Dermis blood vessel endothelial cell (primary cell): Measurements from ENCODE around the gene NKX2-4. TPM values are rescaled to one million over a fixed set of nuclear protein-coding genes. Genes with fewer than 3 reads are reported as not detected.
A peak's percentile ranks its signal among the peaks of the same experiment; 100 is the strongest.
"Not testable (repeated sequence)": the region's sequence is repeated elsewhere in the genome, so short reads cannot be mapped to it uniquely, and the experiment has no call there.

Experiments
- DNase-seq: peaks from one replicate; pipeline ENCODE4 v3.0.0; 2010
- total RNA-seq: library from RNA; depleted of rRNA; stranded (reverse); fragments of >200 nt; gene quantifications from 2 replicates; pipeline ENCODE4 v1.2.3, GENCODE V29; 2014

Gene NKX2-4
- total RNA-seq, 1 donor from 2014 or later = not detected

DNA sequence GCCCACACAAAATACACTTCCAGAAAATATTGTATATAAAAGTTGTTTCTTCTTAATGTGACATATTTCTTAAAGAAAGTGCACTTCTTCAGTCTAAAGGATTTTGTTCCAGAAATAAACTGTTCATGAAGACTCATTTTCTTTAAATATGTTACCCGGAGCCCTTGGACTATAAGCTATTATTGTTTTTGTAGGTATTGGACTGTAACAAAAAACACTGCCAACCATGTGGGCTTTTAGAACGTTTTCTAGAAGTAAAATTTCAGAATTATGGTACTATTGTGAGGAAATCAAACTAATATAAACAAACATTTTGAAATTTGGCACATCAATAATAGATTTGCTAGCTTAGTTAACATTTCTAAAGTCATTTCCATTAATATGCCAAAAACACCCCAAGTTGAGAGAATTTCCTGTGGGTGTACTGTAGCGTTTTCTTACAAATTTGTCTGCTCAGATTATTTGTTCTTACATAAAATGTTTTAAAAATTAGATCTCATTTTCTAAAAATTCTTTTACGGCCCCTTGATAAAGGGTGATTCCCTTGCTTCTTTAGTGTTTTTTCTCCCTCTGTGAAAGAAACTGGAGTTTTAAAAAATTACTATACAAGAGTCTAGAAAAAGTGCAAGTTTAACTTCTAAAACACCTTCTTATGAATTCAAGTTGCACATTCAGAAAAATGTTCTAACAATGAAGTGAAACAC, 3.4 kb downstream of the NKX2-4 start:
- DNase-seq = no peak

DNA sequence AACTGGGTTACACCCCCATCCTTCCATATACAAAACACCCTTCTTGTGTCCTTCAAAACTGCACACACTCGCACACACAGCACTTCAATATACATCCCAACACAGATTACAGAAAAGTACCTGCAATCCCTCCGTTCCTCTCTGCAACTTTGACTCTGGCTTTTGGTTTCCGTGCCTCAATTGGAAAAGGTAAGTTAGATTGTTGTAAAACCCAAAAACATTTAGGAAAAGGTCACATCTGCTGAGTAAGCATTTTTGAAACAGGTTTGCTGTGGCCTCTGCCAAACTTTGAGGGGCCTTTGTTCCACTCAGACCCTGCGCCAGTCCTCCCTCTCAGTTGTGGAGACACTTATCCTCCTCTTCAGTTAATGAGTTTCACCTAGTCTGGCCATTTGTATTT, 4.2 kb downstream of the NKX2-4 start:
- DNase-seq = no peak

DNA sequence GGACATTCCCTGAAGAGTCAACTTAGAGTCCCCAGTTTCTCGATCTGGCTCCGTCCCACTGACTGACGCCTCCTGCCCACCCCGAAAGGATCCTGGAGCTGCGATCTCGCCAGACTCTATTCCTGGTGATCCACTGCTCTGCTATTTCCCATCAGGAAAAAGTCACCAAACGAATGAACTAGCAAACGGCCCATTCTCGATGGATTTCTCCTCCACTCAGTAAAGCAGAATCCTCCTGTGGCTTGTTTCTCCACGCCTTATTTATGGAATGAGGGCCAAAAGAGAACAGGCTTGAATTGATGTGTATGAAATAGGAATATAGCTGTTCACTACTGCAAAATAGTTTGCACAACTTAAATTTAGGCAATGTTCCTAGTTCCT, 5.4 kb downstream of the NKX2-4 start:
- peak; percentile 17 for DNase-seq

DNA sequence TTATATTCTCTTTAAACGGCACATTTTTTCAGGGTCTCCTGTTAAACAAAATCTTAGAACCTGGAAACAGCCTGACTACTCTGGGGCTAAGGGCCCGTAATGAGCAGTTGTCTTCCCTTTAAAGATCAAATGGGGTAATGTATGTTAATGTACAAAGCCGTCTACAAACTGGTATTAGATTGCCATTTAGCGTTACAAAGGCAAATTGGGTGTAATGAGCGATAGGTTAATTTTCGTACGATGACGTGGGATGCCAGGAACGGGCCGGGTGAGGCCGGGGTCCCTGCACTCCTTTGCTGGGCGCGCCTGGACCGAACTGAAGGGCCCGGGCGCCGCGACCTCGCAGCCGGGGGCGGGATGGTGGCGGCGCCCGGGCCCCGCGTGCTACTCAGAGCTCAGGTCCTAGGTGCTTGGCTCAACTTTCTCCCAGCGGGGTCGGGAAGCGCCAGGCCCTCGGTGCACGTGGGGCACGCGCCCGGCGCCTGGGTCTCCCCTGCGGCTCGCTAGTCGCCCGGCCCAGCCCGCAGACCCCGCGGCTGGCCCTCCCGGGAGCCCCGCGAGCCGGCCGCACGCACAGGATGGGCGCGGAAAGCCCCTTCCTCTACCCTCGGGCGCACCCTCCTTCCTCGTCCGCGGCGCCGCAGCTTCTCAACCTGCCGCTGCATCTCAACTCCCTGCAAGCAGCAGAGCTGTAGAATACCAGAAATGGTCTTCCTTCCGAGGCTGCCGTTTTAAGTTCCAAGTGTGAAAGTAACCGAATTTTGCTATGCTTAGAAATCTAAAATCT, 5.9 kb downstream of the NKX2-4 start:
- peak; percentile 18 for DNase-seq

DNA sequence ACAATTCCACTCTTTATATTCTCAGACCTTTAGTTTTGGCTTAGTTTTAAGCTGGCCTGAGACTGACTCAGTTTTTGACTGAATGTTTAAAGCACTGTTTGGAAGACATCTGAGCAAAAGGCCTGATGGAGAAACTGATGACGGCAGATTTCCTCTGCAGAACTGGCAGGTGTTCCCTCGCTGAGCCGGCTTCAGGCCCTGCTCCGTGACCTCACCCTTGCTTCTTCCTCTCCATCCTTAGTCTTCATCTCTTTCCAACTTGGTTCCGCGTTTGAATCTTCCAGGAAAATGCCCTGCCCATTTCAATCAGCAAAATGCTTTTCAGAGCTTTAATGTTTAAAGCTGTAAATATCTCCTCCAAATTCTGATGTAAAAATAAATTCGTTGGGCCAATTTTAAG, 6.6 kb downstream of the NKX2-4 start:
- no peak for DNase-seq

DNA sequence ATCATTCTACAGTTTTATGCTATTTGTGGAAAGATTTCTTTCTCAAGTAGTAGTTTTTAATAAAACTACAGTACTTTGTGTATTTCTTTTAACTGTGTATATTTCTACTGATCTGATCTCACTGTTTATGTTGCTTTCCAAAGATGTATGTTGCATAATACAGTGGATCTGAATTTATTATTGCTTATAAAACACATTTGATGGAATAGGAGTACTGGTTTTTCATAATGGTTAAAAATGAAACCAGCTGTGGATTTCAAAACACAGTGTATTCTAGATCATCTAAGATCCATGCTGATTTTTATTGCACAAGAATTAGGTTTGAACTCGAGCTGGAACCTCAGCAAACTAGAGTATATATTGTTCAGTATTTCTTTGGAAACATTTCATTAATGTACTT, 8.0 kb downstream of the NKX2-4 start:
- no peak for DNase-seq

DNA sequence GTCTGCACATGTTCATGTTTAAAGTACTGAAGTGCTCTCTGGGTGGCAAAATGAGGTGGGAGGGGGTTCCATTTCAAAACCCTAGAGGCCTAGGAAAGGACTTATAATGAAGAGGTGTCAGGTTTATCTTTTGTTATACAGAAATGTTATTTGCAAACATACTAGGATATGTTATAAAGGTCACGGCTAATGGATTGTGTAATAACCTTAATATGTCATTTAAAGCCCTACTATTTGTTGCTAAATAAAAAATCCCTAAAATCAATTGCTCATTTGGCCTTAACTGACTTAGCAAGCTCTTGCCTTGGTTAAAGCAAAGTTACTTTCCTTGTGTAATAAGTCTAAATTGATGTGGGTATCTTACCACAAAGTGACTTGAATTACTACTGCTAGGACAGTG, 8.8 kb downstream of the NKX2-4 start:
- DNase-seq = no peak

DNA sequence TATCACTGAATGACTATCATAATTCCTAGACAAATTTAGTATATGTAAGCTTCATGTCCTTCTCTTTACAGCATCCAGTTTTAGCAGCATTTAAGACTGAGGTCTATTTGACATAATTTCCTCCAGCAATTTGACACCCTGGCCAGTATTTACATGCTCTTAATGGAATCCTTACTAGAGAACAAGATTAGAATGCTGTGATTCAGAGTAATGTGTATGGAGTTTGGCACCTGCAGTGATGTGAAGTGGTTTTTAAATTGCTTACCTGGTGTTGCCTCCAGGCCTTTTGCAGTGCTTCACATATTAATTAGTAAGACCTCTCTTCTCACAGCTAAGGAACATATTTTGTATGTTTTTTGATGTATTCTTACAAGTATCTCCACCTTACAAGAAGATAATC, 9.8 kb downstream of the NKX2-4 start:
- no peak for DNase-seq

DNA sequence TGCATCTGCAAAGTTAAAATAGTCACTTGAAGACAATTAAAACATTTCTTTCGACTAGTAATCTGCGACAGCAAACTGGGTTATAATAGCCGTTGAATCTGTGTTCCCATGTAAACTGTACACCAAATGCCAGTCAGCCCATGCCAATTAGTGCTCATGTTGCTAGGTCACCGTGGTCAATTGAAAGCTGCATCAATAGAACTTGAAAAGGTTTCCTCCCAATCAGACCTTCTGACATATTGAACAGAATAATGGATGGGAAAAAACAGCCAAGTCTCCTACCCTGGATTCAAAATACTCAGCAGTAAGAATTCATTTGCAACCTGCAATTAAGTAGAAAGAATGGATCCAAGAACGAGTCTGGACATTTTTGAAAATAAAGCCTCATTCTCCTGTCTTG, 11.2 kb downstream of the NKX2-4 start:
- DNase-seq = no peak

DNA sequence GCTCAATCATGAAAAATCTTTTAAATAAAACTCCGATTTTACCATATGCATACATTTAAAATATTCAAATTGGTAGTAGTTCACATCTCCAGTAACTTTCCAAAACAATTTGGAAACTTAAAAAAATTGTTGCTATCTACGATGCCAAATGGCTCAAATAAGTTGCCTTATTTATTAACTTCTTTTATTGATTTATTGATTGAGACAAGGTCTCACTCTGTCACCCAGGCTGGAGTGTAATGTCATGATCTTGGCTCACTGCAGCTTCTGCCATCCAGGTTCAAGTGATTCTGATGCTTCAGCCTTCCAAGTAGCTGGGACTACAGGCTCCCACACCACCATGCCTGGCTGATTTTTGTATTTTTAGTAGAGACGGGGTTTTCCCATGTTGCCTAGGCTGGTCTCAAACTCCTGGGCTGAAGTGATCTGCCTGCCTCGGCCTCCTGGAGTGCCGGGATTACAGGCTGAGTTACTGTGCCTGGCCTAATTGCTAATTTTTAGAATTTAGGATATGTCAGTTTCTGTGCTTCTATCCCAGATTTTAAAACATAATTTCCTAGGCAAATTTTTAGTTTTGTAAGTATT, 12.9 kb downstream of the NKX2-4 start:
- DNase-seq = no peak

DNA sequence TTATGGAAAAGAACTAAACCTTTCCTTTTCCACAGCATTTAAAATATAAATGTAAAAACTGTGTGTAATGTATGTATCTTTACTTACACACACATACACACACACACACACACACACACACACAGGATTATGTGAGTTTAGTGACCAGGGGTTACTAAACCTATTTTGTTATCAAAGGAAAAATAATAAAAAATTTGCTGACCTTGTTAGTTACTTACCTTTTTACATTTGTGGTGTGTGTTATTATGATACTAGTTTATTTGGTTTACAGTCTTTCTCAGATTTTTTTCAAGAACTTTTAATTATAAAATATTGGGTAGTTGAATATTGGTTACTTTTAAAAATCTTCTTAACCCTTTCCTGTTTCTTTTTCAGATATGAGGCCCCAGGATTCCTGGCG, 15.7 kb downstream of the NKX2-4 start:
- DNase-seq = no peak

DNA sequence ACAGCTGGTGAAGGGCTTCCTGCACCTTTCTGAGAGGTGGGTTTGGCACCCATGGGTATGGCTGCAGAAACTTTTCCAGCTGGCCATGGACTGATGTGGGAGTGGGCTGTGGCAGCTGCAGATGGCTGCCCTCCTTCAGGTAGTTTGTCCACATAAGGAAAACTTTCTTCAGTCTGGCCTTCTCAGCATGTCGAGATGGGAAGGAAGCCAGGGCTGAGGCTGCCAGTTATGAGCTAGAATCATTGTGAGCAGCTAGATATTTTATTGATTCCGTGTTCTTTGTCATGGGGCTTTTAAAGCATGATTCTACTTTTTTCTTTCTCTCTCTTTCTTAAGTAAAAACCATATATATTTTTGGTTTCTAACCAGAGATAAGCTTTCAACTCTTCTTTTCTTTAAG, 16.6 kb downstream of the NKX2-4 start:
- DNase-seq = no peak

DNA sequence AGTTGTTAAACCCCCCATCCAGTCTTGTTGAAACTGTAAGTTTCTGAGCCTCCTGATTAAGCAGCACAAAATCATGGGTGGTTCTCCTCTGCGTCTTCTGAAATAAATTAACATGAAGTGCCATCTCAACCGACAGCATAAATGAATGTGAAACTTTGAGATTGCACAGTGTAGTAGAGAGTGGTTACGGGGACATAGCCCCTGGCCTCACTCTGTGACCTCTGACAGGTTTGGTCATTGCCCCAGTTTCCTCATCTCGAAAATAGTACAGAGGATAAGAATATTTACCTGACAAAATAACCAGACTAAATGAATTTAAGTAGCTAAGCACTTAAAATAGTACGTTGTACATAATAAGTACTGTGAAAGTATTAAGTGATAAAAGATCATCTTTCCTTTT, 19.1 kb downstream of the NKX2-4 start:
- no peak for DNase-seq

DNA sequence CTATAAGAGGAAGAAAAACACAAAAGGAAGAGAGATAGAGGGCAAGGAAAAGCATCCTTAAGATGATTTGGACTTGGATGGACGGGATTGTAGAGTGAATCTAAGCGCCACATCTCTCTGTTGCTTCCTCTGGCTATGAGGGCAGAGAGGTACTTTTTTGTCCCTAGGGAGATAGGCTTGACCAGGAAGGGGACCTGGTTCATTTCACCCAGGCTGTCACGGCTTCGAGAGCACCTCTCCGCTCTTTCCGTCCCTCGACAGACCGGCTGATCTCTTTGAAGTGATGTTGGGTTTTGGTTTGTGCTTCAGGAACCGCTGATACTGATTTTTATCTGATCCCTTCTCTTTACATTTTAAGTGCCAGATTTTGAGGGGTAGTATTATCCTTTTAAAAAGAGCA, 19.6 kb downstream of the NKX2-4 start:
- DNase-seq = no peak

DNA sequence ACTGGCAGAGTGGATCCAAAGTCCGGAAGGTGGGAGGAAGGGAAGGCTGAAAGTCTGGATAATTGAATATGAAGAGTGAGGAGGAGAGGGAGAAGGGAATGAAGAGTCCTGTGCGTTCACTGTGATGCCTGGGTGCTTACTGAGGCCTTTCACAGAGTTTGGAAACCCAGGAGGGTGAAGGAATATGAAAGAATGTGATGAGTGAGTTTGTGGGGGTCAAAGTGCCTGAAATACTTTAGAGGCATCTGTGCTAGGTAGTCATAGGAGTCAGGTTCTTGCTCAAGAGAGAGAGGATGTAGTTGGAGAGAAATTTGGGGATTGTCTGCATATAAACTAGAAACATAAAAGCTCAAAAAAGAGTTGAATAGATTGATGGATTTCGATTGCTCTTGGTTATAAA, 20.7 kb downstream of the NKX2-4 start:
- DNase-seq = no peak

DNA sequence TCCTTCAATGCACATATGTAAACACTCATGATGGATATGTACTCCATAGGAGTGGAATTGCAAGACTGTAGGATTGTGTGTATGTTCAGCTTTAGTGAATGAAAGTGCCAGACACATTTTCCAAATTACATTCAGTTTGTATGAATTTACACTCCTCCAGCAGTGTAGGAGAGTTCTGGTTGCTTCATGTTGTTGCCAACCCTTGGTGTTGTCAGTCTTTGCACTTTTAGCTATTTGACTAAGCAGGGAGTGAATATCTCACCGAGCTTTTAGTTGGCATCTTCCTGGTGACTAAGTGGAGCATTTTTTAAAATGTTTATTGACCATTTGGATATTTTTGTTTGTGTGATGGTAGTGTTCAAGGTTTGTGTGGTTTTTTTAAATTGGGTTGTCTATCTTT, 23.9 kb downstream of the NKX2-4 start:
- no peak for DNase-seq

DNA sequence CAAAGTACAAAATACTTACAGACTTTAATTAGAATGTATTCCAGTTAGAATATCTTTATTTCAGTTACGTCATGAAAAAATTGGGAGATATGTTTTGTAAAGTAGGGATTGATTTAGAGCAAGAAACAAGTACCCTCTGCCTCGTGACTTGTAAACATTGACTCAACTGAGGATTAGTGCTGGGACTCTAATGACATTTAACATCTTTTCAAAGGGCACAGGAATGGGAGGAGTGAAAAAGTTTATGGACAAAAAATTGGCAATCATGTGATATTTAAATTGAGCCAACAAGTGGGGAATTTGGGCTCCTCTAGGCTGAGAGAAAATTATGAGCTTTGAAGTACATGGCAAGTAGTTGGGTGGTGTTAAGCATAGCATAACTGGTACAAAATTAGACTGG, 25.3 kb downstream of the NKX2-4 start:
- no peak for DNase-seq

DNA sequence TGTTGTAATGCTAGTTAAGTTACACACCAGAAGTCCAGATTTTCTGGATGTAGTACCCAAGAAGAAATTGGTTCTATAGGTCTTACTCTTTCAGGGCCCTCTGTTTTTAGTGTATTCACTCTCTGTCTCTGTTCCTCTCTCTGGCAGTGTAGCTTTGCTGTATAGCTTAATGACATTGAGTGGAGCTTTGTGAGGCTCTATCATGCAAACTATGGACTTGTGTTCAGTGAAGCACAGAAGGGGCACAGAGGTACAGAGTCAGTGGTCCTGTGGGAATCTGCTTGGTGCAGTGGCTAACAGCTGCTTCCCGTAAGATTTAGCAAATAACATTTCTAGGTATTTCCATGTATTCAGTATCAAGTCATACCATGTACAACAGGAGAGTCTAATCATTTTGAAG, 26.1 kb downstream of the NKX2-4 start:
- no peak for DNase-seq

DNA sequence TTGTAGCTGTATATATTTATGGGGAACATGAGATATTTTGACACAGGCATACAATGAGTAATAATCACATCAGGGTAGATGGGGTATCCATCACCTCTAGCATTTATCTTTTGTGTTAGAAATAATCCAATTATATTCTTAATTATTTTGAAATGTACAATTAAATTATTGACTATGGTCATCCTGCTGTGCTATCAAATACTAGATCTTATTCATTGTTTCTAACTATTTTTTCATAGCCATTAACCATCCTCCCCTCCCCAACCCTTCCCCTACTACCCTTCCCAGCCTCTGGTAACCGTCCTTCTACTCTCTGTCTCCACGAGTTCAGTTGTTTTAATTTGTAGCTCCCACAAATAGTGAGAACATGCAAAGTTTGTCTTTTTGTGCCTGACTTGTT, 28.5 kb downstream of the NKX2-4 start:
- DNase-seq = no peak

DNA sequence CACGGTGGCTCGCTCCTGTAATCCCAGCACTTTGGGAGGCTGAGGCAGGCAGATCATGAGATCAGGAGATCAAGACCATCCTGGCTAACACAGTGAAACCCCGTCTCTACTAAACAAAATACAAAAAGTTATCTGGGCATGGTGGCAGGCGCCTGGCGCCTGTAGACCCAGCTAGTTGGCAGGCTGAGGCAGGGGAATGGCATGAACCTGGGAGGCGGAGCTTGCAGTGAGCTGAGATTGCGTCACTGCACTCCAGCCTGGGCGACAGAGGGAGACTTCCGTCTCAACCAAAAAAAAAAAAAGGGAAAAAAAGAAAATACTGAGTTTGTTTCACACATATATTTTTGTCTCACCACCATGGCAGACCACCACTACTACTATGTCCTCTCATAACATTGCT, 31.1 kb downstream of the NKX2-4 start:
- not testable (repeated sequence) for DNase-seq

DNA sequence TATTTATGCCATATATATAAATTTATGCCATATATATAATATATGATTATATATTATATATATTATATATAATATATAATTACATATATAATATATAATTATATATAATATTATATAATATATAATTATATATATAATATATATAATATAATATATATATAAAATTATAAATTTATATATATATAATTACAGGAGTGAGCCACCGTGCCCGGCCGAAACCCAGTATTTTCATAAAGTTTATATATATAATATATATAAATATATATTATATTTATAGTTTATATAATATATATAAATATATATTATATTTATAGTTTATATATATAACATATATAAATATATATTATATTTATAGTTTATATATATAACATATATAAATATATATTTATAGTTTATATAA, 31.6 kb downstream of the NKX2-4 start:
- no peak for DNase-seq

DNA sequence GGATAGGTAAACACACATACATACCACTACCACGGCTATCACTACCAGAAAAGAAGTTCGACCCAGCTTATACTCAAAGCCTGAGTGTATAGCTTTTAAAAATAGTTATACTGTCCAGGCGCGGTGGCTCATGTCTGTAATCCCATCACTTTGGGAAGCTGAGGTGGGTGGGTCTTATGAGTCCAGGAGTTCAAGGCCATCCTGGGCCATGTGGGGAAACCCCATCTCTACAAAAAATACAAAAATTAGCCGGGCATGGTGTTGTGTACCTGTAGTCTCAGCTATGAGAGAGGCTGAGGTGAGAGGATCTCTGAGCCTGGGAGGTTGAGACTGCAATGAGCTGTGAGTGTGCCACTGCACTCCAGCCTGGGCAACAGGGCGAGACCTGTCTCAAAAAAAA, 32.9 kb downstream of the NKX2-4 start:
- DNase-seq = no peak

DNA sequence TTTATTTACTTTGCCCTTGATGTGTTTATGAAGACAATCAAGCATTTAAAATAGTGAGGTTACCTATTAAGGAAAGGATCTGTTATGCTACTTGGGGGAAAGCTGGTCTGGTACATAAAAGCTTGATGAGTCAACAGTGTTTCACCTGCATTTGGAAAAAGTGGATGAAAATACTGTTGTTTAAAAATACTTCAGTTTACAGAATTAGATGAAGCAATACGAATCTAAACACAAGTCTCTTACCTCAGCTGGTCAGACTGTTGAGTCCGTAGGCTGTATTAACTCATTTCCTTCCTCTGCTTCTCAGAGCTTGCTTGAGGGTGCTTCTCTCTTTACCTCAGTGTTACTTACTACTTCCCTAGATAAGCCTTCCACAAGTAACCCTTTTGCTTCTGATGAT, 36.1 kb downstream of the NKX2-4 start:
- peak; percentile 72 for DNase-seq

DNA sequence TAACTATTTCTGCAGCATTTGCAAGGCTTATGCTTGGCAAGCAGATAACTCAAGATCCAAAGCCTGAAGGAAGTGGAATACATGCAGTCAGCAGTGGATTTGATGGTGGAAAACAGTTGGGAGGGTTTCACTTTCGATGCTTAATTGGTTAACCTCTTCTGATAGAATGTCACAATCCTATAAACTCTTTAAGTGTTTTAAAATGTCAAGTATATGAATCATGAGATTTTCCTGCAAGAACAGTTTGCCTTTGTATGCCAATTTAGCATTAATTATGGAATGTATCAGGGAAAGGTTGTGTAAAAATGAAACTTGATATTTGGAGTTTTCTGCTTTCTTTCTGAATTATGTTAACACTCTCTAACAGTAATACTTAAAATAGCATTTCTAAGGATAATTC, 36.6 kb downstream of the NKX2-4 start:
- DNase-seq = peak; percentile 24
